ENCODE data around the gene RAD54L.

DNA sequence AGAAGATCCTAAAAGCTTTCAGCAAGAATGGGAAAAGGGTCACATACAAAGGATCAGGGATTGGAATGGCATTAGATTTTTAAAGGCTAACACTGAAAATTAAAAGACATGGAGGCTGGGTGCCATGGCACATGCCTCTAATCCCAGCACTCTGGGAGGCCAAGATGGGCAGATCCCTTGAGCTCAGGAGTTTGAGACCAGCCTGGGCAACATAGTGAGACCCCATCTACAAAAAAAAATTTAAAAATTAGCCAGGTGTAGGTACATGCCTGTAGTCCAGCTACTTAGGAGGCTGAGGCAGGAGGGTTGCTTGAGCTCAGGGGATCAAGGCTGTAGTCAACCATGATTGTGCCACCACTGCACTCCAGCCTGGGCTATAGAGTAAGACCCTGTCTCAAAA is 32.1 kb upstream of the RAD54L start:
- TF ChIP-seq RAD21 (IDR thresholded peaks at IDR 0.05; ENCODE audit: low read length) (no peak), RFX5 (IDR thresholded peaks at IDR 0.05; ENCODE audit: low read depth, low read length) (no peak), POLR2A (IDR thresholded peaks at IDR 0.05; ENCODE audit: low read depth, low read length) (no peak), RCOR1 (IDR thresholded peaks at IDR 0.05; ENCODE audit: insufficient replicate concordance, low read length) (no peak), CHD1 (IDR thresholded peaks at IDR 0.05; ENCODE audit: low read depth, low read length) (no peak), MXI1 (IDR thresholded peaks at IDR 0.05; ENCODE audit: borderline replicate concordance, low read depth, low read length) (no peak), FOS (IDR thresholded peaks at IDR 0.05; ENCODE audit: low read depth, low read length) (no peak), SMC3 (IDR thresholded peaks at IDR 0.05; ENCODE audit: low read depth, low read length) (no peak)
- TF ChIP-seq, protein P1, sequence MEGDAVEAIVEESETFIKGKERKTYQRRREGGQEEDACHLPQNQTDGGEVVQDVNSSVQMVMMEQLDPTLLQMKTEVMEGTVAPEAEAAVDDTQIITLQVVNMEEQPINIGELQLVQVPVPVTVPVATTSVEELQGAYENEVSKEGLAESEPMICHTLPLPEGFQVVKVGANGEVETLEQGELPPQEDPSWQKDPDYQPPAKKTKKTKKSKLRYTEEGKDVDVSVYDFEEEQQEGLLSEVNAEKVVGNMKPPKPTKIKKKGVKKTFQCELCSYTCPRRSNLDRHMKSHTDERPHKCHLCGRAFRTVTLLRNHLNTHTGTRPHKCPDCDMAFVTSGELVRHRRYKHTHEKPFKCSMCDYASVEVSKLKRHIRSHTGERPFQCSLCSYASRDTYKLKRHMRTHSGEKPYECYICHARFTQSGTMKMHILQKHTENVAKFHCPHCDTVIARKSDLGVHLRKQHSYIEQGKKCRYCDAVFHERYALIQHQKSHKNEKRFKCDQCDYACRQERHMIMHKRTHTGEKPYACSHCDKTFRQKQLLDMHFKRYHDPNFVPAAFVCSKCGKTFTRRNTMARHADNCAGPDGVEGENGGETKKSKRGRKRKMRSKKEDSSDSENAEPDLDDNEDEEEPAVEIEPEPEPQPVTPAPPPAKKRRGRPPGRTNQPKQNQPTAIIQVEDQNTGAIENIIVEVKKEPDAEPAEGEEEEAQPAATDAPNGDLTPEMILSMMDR (conservative IDR thresholded peaks at IDR 0.05; ENCODE audit: low read depth, low read length): no peak
- TF ChIP-seq, protein P2, sequence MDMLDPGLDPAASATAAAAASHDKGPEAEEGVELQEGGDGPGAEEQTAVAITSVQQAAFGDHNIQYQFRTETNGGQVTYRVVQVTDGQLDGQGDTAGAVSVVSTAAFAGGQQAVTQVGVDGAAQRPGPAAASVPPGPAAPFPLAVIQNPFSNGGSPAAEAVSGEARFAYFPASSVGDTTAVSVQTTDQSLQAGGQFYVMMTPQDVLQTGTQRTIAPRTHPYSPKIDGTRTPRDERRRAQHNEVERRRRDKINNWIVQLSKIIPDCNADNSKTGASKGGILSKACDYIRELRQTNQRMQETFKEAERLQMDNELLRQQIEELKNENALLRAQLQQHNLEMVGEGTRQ (IDR thresholded peaks at IDR 0.05; ENCODE audit: low read depth, low read length): no peak
